HG02852 (cell line): ENCODE results near the gene ACER1.
"Not testable (repeated sequence)": the region's sequence is repeated elsewhere in the genome, so short reads cannot be mapped to it uniquely, and the experiment has no call there.

Source experiments
- ATAC-seq: cut with Tn5 transposase; IDR thresholded peaks from one replicate; pipeline ENCODE4 v1.9.1; 2021; ENCODE audit warnings: mild to moderate bottlenecking, moderate library complexity; ENCODE audit not compliant: unreplicated experiment

Gene ACER1

DNA sequence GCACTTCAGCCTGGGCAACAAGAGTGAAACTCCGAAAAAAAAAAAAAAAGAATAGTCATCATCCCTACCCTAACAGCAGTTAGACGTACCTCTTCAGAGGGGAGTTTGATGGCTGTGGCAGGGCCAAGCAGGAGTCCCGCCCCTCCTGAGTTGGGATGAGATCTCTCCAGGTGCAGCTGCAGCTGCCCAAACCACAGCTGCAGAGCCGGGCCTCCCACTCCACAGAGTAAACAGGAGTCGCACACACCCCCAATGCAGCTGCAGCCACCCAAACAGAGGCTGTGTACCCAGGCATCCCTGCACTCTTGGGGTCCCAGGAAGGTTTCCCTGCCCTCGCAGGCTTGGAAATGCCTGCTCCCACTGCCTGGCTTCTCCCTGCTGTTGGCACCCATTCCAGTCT, 36.2 kb downstream of the ACER1 start:
- ATAC-seq: no peak

DNA sequence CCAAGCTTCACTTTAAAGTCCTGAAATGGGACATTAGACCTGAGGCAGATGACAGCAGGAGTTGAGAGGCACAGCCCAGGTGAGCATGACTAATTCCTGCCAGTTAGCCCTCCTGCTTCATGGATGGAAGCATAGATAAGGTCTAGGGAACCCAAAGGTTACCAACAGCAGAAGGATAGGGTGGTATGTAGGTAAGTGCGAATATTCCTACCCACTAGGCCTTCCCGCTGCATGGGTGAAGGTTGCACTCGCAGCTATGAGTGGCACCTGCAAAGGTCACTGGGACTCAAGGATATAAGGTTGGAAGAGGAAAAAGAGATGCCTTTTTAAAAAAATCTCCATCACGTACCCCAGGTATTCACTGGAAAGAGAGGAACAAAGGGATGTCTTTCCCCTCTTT, 41.4 kb downstream of the ACER1 start:
- no peak for ATAC-seq

DNA sequence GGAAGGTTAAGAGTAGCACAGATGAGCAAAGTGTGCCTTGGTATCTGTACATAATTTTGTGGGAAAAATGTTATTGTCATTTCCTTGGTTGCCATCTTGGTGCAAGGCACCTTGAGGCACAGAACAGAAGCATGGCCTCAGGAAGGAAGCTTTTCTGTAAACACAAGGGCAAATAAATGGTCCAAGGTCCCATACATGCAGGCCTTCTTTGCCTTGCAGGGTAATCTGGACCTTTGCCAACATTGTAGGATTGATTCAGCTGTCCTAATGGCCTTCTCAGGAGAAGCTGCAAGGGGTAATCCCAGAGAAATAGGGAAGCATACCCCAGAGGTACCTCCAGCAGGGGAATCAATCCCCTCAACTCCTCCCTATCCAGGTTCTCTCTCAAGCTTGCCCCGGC, 44.7 kb downstream of the ACER1 start:
- no peak for ATAC-seq

DNA sequence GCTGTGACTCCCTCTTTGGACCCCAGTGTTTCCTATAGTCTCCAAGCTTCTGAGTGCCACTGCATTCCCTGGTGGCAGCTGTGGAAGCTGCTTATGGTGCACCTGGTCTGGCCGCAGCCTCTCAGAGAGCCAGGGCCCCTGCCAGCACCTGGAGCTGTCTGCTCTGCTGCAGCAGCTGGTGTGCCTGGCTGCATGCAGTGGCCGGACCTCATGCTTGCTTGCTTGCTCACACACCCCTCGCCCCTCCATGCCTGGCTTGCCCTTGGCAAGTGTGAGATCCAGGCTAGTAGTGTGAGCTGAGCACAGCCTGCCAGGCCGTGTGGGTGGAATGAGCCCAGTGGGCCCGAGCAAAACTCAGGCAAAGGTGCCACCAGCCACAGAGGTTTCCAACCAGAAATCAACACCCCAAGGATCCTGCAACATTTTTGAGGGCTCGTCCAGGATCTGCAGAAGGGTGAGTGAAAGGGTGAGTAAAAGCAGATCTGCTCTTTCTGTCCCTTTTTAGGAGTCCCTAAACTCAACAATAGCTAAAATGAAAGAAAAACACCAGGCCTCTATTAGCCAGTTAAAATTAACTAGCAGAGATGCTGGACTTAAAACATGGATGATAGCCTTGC, 46.0 kb downstream of the ACER1 start:
- no peak for ATAC-seq

DNA sequence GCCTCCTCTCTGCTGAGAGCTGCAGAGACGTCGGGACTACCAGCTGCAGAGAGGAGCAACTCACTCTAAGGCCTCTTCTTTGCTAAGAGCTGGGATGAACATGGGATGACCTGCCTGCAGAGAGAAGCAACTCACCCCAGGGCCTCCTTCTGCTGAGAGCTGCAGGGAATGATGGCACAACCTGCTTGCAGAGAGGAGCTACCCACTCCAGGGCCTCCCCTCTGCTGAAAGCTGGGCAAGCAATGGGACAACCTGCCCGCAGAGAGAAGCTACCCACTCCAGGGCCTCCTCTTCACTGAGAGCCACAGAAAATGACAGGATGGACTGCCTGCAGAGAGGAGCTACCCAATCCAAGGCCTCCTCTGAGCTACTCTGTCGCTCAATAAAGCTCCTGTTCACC, 46.7 kb downstream of the ACER1 start:
- ATAC-seq: no peak

DNA sequence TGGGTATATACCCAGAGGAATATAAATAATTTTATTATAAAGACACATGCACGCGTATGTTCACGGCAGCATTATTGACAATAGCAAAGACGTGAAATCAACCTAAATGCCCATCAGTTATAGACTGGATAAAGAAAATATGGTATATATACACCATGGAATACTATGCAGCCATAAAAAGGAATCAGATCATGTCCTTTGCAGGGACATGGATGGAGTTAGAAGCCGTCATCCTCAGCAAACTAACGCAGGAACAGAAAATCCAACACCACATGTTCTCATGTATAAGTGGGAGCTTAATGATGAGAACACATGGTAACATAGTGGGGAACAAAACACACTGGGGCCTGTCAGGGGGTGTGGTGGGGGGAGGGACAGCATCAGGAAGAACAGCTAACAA, 51.0 kb downstream of the ACER1 start:
- not testable (repeated sequence) for ATAC-seq

DNA sequence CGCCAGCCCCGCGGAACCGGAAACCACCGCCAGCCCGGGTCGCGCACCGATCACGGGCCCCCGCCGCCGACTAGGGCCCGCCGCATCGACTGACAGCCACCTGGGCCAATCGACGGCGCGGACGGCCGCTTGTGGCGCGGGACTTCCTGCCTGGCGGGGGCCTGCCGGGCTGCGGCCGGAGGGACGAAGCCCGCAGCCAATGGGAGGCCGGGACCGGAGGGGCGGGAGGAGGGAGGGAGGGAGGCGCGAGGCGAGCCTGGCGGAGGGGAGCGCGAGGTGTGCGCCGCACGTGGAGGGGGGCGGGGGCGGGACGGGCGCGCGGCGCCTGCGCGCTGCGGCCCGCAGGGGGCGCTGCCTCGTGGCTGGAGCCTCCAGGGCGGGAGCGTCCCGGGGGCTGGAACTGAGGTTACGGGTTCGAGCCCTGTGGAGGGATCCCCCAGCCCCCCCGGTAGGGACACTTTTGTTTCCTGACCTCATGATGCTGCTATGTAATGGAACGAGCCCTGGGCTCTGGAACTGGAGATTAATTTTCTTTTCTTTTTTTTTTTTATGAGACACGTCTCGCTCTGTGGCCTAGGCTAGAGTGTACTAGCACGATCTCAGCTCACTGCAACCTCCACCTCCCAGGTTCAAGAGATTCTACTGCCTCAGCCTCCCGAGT, 53.4 kb downstream of the ACER1 start, which contains the start of gene MLLT1:
Gene MLLT1, minus strand, starts transcription at position 45 of the 661 bp plus-strand sequence. CDS start 191 bp downstream, outside the sequence.
- ATAC-seq: peak; percentile 86

DNA sequence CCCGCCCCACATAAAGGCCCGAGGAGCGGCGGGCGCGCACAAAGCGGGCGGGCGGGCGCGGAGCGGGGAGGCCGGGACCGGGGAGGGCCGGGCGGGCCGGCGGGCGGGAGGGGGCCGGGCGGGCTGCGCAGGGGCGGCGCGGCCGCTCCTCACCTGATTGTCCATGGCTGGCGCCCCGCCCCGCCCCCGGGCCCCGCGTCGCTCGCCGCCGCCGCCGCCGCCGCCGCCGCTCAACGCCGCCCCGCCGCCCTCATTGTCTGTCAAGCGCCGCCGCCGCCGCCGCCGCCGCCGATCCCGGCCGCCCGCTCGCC, 53.8 kb downstream of the ACER1 start:
- ATAC-seq: peak; percentile 32

DNA sequence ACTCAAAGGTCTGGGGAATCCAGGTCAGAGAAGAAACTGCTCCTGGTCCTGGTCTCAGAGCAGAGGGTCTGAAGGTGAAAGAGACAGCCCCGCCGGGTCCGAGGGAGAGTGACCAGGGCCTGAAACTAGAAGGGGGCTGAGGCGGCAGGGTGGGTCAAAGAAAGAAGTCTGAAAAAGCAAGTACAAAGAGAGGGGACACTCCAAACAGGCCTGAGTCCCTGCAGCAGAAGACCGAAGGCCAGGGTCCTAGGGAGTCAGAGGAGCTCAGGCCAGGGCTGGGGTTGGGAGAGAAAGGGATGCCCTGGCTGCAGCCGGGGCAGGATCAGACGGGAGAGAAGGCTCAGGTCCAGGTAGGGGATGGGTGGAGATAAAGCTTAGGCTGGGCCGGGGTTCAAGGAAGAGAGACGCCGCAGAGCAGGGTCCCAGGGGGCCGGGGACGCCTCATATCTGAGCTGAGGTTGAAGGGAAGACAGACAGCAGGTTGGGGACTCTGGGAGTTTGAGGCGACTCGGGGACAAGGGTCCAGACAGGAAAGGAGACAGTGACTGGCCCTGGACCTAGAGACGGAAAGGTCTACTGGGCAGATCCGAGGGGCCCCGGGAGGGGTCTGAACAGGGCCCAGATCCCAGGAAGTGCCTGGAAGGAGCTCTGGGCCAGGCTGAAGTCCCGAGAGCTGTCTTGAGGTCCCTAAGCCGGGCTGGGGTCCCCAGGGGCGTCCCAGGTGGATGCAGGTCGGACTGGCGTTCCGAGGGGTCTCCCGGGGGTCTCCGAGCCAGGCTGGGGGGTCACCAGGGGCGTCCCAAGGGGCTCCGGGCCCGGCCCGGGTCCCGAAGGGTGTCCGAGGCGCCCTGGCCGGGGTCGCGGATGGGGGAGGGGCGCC, 54.4 kb downstream of the ACER1 start:
- ATAC-seq: no peak

DNA sequence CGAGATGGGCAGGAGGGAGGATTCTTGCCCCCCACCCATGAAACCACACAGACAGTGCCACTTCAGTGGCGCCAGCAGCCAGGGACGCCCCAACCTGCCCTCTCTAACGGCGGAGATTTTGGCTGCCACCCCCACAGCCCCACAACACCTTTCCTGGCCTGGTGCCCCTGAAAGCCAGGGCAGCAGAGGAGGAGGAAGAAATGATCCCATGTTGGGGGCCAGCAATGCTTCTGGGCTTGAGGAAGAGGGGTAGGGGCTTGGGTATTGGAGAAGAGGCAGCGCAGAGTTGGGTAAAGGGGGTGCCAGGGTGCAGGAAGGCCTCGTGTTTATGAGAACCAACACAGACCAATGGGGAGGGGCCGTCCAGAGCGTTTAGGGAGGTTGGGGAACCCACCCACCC, 55.4 kb downstream of the ACER1 start:
- ATAC-seq: no peak

DNA sequence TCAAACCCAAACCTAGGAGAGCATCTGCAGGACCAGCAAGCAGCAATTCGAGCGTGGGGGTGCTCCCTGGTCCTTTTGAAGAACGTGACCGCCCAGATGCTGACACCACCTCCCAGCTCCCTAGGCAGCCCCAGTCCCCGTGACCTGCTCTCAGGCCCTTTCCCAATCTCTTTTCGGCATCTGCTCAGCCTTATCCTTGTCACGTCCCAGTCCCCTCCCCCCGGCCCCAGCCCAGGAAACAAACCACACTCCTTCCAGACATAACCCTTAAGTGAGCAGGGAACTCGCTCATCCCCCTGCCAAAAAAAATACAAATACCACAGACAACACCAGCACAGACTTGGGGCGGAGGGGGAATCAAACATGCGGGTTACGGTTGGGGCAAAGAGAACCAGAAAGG, 57.0 kb downstream of the ACER1 start:
- ATAC-seq: no peak

DNA sequence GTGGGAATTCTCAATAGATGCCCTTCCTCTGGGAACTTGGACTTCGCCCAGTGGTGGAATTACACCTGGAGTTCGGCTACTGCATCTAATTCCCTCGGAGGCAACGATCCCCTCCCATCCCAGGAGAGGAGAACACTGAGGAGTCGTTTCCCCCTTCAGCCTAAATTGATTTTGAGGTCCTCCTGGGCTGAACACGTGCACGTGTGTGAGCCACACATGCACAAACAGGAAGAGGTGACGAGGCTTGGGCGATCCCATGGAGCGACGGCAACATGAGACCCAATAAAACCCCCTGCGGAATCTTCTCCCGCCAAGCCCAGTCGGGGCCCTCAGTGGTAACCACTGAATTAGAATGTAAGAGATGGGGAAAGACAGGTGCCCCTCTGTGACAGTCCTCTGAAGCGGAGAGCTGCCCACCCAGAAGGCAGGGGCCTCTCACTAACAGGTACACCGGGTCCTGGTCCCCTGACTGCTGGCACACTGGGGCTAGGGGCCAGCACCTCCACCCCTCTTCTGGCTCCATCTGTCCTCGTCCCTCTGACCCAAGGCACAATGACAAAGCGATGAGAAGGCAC, 58.2 kb downstream of the ACER1 start:
- no peak for ATAC-seq

DNA sequence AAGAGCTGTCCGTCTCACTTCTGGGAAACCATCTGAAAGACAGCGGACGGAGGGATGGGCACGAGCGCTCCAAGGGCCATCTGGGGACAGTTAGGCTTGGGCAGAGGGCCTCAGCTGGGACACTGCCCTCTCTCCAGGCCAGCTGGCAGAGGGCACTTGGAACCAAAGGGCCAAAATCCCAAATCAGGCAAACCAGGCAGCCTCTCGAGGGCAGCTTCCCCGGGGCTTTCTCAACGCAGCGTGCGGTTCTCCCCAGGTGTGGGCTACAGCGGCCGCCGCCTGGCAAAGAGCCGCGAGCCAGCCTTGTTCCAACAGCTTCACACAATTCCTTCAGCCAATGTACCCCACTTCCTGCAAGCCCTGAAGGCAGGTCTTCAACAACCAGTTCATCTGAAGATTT, 58.7 kb downstream of the ACER1 start:
- no peak for ATAC-seq

DNA sequence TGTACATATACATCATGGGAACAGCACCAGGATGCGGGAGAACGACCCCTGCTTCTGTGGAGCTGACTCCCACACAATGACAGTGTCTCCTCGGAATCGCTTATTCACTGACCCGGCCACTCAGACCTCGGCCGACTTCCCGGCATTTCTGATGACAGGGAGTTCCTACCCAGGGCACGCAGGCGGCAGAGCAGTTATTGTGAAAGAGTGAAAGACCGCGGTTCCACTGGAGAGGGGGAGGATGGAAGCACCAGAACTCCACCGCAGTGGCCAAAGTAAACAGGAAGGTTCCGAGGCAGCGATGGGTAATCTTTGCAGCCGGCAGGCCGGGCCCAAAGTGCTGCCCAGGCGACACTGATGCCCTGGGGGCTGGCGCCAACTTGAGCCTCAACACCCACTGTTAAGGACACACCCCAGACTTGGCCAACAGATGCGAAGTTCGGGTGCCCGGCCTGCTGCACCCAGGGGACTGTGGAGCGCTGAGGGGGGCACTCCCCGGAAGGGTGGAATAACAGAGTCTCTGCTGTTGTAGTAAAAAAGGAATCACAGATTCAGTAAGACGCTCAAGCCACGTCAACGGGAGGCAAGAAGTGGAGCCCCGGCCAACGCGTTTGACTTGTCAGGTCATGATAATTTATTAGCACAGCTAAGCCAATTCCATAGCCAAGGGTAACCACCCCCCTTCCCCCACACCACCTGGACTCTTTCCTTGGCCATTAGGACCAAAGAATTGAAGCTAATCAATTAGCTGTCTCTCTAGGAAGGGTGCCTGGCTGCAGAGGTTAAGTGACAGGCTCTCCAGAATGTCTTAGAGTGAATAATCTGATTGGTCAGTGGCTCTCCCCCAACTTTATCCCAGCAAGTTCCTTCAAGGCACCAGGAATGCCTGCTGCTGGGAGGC, 59.5 kb downstream of the ACER1 start:
- ATAC-seq: no peak

DNA sequence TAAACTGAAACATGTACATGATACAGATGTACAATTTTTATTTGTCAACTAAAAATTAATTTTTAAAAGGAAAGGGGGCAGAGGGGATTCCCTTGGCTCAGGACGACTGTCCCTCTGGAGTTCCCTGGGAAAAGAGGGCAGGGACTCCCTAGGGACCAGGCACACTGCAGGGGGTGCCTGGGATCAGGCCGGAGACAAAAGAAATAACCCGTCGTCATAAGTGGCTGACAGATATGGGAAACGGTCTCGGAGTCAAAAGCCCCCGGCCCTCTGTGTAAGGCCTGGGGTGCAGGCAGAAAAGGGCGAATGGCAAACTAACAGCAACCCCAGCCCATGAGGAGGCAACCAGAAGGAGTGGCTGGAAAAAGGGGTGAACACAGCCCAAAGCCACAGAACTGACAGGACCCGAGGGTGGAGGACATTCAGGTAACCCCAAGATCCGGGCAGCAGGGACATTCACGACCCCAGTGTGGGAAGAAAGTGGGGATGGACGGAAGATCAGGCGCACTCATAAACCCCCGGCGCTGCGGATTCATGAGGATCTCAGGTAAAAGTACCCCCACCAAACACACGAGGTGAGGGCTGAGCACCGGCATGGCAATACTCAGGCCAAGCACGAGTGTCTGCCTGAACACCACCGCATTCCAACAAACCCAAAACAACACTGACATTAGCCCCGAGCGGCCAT, 60.4 kb downstream of the ACER1 start:
- no peak for ATAC-seq

DNA sequence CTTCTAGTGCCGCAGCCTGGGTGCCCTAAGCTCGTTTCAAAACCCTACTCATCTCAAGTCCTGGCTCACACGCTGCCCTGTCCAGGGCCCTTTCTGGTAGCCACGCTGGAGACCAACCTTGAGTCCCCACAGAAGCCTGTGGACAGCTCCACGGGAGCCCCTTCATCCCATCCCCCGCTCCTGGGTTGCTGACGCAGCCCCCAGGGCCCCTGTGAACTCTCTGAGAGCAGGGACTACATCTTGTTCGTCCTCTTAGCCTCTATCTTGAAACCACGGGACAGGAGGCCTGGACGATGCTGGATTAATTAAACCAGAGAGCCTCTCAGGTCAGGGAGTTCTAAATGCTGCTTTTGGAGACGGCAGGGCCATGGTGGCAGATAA, 61.0 kb downstream of the ACER1 start:
- no peak for ATAC-seq

DNA sequence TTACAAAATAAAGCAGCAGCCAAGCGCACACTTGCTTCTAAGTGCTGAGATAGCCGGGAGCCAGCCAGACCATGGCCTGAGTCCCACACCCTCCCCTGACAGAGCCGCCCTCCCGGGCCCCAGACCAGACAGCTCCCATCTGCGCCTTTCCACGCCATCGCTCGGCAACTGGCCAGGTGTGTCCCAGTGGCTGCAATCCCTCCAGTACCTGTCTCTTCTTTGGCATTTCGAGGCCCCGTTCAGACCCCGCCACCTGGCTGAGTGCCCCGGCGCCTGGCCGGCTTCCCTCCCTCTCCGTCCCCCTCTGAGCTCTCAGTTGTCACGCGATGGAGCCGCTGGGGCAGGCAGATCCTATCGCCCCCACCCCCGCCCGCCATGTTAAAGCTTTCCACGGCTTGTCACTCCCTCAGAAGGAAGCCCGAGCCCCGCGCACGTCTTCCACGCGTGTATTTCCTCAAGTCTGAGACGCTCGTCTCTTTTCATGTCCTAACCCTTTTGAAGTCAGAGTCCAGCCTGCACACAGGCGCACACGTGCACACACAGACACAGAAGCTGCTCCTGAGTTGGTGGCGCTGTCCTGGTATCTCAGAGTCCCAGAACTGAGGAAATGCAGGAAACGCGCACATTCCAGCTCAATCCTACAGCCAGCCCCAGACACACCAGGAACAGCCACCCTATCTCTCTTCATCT, 61.5 kb downstream of the ACER1 start:
- ATAC-seq: no peak

DNA sequence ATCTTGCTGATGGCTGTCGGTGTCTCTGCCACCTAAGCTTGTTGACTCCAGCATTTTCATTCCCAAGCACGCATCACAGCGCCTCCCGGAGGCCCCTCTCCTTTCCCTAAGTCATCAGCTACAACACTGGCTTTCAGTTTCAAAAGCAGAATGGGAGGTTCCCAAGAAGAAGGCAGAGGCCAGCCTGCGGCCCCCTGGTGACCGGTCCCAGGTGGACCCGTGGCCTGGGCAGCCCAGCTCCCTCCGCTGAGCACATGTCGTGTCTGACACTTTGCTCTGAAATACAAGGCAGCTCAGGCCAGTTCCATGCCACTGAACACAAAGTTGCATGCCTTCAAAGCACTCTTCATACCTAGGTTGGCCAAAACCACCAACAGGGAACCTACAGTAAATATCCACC, 62.2 kb downstream of the ACER1 start:
- ATAC-seq: no peak

DNA sequence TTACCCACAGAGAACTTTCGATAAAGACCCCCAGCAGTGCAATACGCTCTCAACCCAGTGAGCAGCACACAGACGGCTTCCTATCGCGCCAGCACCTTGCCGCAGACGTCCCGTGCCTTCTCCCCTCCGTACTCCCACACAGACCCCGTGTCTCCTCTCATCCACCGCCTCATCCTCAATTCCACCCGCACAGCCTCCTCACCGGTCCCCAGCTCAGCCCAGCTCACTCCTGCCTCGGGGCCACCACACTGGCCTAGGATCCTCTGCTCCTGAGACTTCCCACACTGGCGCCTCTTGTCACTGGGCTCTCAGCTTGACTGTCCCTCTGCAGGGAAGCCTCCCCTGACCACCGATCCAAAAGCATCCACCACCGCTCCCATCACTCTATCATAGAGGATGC, 62.6 kb downstream of the ACER1 start:
- no peak for ATAC-seq
